ENCODE data around the gene CEACAM8. TPM values are rescaled to one million over a fixed set of nuclear protein-coding genes. Genes with fewer than 3 reads are reported as not detected.
"Not testable (repeated sequence)": the region's sequence is repeated elsewhere in the genome, so short reads cannot be mapped to it uniquely, and the experiment has no call there.

The CEACAM8 gene
- not detected for total RNA-seq
- total RNA-seq (2013) = 0.07 TPM

DNA sequence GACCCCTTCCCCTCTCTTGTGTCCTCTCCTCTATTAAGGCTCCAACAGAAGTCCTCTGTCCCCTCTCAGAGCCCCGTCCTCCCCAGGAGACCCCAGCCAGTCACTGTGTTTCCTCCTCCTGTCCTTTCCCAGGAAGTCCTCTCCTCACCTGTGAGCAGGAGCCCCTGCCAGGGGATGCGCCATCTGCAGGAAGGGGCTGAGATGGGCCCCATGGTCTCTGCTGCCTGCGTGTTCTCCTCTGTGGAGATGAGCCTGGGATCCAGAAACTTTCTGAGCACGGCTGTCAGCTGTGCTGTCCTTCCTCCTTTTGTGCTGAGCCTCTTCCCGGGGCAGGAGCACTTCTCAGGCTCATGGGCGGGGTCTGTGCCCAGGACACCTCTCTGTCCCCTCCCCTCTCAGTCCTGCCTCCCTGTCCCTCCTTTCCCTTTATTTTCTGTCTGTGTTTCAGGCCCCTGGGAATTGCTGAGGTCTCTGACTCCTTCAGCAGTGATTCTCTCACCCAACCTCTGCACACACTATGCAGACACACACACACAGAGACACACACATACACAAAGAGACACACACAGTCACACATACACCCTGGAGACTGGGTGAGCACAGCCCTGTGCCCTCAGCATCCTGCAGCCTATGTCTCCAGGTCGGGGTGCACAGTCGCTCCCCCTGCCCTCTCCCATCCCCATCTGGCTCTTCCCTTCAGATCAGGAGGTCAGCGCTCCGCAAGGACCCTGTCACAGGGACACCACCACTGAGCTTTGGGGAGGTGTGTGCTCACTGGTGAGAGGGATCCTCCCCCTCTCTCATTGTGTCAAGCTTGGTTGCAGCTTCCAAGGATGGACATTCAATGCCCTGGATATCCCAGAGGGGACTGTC lies at the start of gene CEACAM8:
CEACAM8 (minus strand) TSS at position 308 of the 873 bp plus-strand sequence; CDS start at position 212, 96 bp downstream.
- WGBS (ENCODE audit: insufficient coverage) = 74% methylated on average over 8 of the region's 10 CpGs
- no peaks in the 10 kb centered on the region for H3K4me1 ChIP-seq (ENCODE audit: control insufficient read depth, insufficient read depth, low read length)
- ATAC-seq (no peak), DNase-seq (no peak)
- no peaks in the 10 kb centered on the region for H3K36me3 ChIP-seq (ENCODE audit: control insufficient read depth, insufficient read depth, low read length)
- no peak within 1 kb of the TSS for H3K4me3 ChIP-seq (ENCODE audit: low read length)
- H3K27me3 ChIP-seq (ENCODE audit: control insufficient read depth, insufficient read depth, low read length) = peaks cover 2% of the 10 kb centered on the region
- no peak within 1 kb of the TSS for H3K27ac Mint-ChIP-seq
- H3K9me3 ChIP-seq (ENCODE audit: control insufficient read depth, insufficient read depth, low read length) = no peaks in the 10 kb centered on the region
- no peak within 1 kb of the TSS for H3K27ac ChIP-seq (ENCODE audit: low read length)
- no peak within 1 kb of the TSS for H3K4me3 Mint-ChIP-seq
- peaks cover 0 to 8% of the 10 kb centered on the region in 2 donors for H3K4me1 Mint-ChIP-seq
- TF ChIP-seq, protein P1, sequence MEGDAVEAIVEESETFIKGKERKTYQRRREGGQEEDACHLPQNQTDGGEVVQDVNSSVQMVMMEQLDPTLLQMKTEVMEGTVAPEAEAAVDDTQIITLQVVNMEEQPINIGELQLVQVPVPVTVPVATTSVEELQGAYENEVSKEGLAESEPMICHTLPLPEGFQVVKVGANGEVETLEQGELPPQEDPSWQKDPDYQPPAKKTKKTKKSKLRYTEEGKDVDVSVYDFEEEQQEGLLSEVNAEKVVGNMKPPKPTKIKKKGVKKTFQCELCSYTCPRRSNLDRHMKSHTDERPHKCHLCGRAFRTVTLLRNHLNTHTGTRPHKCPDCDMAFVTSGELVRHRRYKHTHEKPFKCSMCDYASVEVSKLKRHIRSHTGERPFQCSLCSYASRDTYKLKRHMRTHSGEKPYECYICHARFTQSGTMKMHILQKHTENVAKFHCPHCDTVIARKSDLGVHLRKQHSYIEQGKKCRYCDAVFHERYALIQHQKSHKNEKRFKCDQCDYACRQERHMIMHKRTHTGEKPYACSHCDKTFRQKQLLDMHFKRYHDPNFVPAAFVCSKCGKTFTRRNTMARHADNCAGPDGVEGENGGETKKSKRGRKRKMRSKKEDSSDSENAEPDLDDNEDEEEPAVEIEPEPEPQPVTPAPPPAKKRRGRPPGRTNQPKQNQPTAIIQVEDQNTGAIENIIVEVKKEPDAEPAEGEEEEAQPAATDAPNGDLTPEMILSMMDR (IDR thresholded peaks at IDR 0.05) = no peak
- H3K9me3 Mint-ChIP-seq = no peaks in the 10 kb centered on the region
- H3K27me3 Mint-ChIP-seq (ENCODE audit: low read depth in 2 of 2) = peaks cover 9 to 24% of the 10 kb centered on the region in 2 donors
- intact Hi-C loops (cut with micrococcal nuclease) = no loop called here
- no peaks in the 10 kb centered on the region for H3K36me3 Mint-ChIP-seq

DNA sequence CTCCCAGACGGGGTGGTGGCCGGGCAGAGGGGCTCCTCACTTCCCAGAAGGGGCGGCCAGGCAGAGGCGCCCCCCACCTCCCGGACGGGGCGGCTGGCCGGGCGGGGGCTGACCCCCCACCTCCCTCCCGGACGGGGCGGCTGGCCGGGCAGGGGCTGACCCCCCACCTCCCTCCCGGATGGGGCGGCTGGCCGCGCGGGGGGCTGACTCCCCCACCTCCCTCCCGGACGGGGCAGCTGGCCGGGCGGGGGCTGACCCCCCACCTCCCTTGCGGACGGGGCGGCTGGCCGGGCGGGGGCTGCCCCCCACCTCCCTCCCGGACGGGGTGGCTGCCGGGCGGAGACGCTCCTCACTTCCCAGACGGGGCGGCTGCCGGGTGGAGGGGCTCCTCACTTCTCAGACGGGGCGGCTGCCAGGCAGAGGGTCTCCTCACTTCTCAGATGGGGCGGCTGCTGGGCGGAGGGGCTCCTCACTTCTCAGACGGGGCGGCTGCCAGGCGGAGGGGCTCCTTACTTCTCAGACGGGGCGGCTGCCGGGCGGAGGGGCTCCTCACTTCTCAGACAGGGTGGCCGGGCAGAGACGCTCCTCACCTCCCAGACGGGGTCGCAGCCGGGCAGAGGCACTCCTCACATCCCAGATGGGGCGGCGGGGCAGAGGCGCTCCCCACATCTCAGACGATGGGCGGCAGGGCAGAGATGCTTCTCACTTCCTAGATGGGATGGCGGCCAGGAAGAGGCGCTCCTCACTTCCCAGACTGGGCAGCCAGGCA lies 44.8 kb upstream of the CEACAM8 start:
- intact Hi-C loops (cut with micrococcal nuclease); H3K36me3 ChIP-seq (ENCODE audit: control insufficient read depth, insufficient read depth, low read length); H3K4me1 Mint-ChIP-seq; H3K4me1 ChIP-seq (ENCODE audit: control insufficient read depth, insufficient read depth, low read length); H3K27ac ChIP-seq (ENCODE audit: low read length); H3K9me3 Mint-ChIP-seq; H3K27me3 ChIP-seq (ENCODE audit: control insufficient read depth, insufficient read depth, low read length); DNase-seq; H3K4me3 ChIP-seq (ENCODE audit: low read length); H3K36me3 Mint-ChIP-seq; ATAC-seq; H3K9me3 ChIP-seq (ENCODE audit: control insufficient read depth, insufficient read depth, low read length); H3K4me3 Mint-ChIP-seq; H3K27ac Mint-ChIP-seq: not testable (repeated sequence)
- peaks cover 9 to 12% of the 10 kb centered on the region in 2 donors for H3K27me3 Mint-ChIP-seq (ENCODE audit: low read depth in 2 of 2)
- 93% methylated on average over 37 of the region's 58 CpGs for WGBS (ENCODE audit: insufficient coverage)

DNA sequence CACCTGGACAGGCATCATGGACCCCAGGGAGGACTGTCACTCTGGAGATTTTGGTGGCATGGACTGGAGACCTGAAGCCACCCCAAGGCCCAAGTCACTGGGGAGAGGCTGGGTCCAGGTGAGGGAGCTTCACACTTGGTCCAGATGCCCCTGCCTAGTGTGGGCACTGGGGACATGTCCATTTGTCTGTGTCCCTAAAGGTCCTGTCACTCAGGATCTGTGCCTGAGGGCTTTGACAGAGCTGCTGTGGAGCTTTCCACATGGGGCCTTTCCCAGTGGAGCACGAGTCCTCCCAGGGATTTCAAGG lies 40.5 kb upstream of the CEACAM8 start:
- peak in 1 of 3 donors; percentile 28 for ATAC-seq
- no peaks in the 10 kb centered on the region for H3K9me3 Mint-ChIP-seq

More for the DNA sequence above, 40.5 kb upstream of the CEACAM8 start:
- H3K4me3 ChIP-seq (ENCODE audit: low read length) = no peak overlapping the region
- no peaks in the 10 kb centered on the region for H3K4me1 ChIP-seq (ENCODE audit: control insufficient read depth, insufficient read depth, low read length)
- intact Hi-C loops (cut with micrococcal nuclease) = no loop called here
- H3K4me3 Mint-ChIP-seq = no peak overlapping the region
- H3K27ac ChIP-seq (ENCODE audit: low read length) = no peak overlapping the region
- H3K27ac Mint-ChIP-seq = no peak overlapping the region
- H3K36me3 Mint-ChIP-seq = no peaks in the 10 kb centered on the region
- H3K27me3 Mint-ChIP-seq (ENCODE audit: low read depth in 2 of 2) = peaks cover 0 to 7% of the 10 kb centered on the region in 2 donors
- H3K27me3 ChIP-seq (ENCODE audit: control insufficient read depth, insufficient read depth, low read length) = no peaks in the 10 kb centered on the region
- H3K4me1 Mint-ChIP-seq = no peaks in the 10 kb centered on the region
- TF ChIP-seq, protein P1 (IDR thresholded peaks at IDR 0.05) = no peak
- no peak for DNase-seq
- H3K9me3 ChIP-seq (ENCODE audit: control insufficient read depth, insufficient read depth, low read length) = no peaks in the 10 kb centered on the region
- no peaks in the 10 kb centered on the region for H3K36me3 ChIP-seq (ENCODE audit: control insufficient read depth, insufficient read depth, low read length)
- 93% methylated on average over 1 of the region's 1 CpG for WGBS (ENCODE audit: insufficient coverage)

Measured in natural killer cell (primary cell).